ENCODE data around the gene TIGD2. TPM values are rescaled to one million over a fixed set of nuclear protein-coding genes. Genes with fewer than 3 reads are reported as not detected.

Gene TIGD2
- total RNA-seq, 1 donor from 2014 or later: 10.8 TPM

DNA sequence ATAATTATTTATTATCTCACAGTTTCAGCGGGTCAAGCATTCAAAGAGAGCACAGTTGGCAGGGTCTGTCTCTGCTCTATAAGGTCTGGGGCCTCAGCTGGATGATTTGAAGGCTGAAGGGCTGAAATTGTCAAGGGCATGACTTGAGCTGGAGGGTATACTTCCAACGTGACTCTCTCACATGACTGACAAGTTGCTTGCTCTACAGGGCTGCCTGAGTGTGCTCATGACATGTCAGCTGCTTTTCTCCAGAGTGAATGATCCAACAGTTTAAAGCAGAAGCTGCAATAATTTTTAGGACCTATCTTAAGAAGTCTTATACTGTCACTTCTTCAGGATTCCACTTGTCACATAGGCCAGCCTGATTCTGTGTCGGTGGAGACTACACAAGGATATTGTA lies 51.2 kb downstream of the TIGD2 start:
- Mint-ChIP-seq H3K27me3 (ENCODE audit: low read depth) (peaks cover 5% of the 10 kb centered on the region), H3K4me3 (no peak overlapping the region), H3K36me3 (no peaks in the 10 kb centered on the region), H3K9me3 (peaks cover 4% of the 10 kb centered on the region), H3K4me1 (peaks cover 5% of the 10 kb centered on the region), H3K27ac (no peak overlapping the region)
- DNase-seq (ENCODE audit: low spot score in 2 of 2, unreplicated experiment in 2 of 2): no peak
- TF ChIP-seq, protein P1, sequence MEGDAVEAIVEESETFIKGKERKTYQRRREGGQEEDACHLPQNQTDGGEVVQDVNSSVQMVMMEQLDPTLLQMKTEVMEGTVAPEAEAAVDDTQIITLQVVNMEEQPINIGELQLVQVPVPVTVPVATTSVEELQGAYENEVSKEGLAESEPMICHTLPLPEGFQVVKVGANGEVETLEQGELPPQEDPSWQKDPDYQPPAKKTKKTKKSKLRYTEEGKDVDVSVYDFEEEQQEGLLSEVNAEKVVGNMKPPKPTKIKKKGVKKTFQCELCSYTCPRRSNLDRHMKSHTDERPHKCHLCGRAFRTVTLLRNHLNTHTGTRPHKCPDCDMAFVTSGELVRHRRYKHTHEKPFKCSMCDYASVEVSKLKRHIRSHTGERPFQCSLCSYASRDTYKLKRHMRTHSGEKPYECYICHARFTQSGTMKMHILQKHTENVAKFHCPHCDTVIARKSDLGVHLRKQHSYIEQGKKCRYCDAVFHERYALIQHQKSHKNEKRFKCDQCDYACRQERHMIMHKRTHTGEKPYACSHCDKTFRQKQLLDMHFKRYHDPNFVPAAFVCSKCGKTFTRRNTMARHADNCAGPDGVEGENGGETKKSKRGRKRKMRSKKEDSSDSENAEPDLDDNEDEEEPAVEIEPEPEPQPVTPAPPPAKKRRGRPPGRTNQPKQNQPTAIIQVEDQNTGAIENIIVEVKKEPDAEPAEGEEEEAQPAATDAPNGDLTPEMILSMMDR (IDR thresholded peaks at IDR 0.05; ENCODE audit: unreplicated experiment): no peak

DNA sequence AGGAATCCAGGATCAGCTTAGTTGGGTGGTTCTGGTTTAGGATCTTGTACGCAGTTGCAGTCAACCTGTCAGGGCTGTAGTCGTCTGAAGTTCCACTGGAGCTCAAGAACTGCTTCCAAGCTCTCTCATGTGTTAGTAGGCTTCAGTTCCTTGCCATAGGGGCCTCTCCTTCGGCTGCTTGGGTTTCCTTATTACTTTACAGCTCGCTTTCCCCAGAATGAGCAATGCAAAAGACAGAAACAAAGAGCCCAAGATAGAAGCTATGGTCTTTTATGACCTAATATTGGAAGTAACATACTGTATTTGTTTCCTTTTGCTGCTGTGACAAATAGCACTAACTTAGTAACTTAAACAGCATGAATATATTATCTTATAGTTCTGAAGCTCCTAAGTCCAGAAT lies 51.7 kb downstream of the TIGD2 start:
- no peak for DNase-seq (ENCODE audit: low spot score in 2 of 2, unreplicated experiment in 2 of 2)
- Mint-ChIP-seq H3K36me3 (no peaks in the 10 kb centered on the region), H3K27ac (no peak overlapping the region), H3K9me3 (peaks cover 4% of the 10 kb centered on the region), H3K27me3 (ENCODE audit: low read depth) (peaks cover 5% of the 10 kb centered on the region), H3K4me3 (no peak overlapping the region), H3K4me1 (peaks cover 5% of the 10 kb centered on the region)
- TF ChIP-seq, protein P1 (IDR thresholded peaks at IDR 0.05; ENCODE audit: unreplicated experiment): no peak

DNA sequence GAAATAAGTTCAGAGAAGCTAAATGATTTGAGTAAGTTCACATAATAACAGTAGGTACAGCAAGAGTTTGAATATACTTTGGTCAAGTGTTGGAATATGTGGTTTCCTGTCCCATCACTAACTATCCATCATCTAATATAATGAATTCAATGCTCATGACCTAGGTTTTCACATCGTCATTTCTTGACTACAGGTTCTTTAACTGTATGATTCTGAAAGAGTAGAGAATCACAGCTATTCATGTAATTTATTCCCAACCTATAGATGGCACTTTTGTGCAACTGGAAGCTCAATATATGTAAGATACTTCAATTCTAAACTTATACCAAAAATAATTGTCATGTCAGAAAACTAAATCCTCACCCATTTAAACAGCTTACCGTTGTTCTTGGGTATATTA lies 53.1 kb downstream of the TIGD2 start:
- no peak for DNase-seq (ENCODE audit: low spot score in 2 of 2, unreplicated experiment in 2 of 2)
- Mint-ChIP-seq H3K4me3 (no peak overlapping the region), H3K36me3 (no peaks in the 10 kb centered on the region), H3K4me1 (peaks cover 3% of the 10 kb centered on the region), H3K9me3 (peaks cover 4% of the 10 kb centered on the region), H3K27ac (no peak overlapping the region), H3K27me3 (ENCODE audit: low read depth) (peaks cover 5% of the 10 kb centered on the region)
- TF ChIP-seq, protein P1 (IDR thresholded peaks at IDR 0.05; ENCODE audit: unreplicated experiment): no peak

Other genes with a start within 250 kb of the TIGD2 start
- 50.2 to 57.7 TPM (median 52.1 TPM) in 3 replicates for gene FAM13A, start 54.3 kb upstream of the TIGD2 start, total RNA-seq
- gene GPRIN3, start 196.3 kb downstream of the TIGD2 start, total RNA-seq: 1.4 to 1.6 TPM (median 1.5 TPM) in 3 replicates

Measured in mesothelial cell of epicardium (in vitro differentiated cells).